K562 treated with DMSO at 1 percent for 12 hours (cell line): ENCODE results near the gene GPBP1. TPM values are rescaled to one million over a fixed set of nuclear protein-coding genes. Genes with fewer than 3 reads are reported as not detected.

Experiments
- total RNA-seq: library from RNA; unstranded; fragments of 300-600 nt; gene quantifications from 2 replicates; pipeline ENCODE4 v1.2.3, GENCODE V29; 2022; ENCODE audit not compliant: insufficient read depth

The GPBP1 gene
- total RNA-seq, result 35.3 and 69.9 TPM in 2 replicates

GRCh38 chr5:57173319-57174127 lies at the start of gene GPBP1:
TSS of gene GPBP1 (plus strand) at chr5:57174059. CDS start at chr5:57214131, 40,072 bp downstream.

Other genes starting within 250 kb of the GPBP1 start
- gene MIER3, start 221.9 kb upstream of the GPBP1 start, total RNA-seq, result 2.4 and 10.9 TPM in 2 replicates